Fibroblast of the aortic adventitia (primary cell): ENCODE measurements around the gene NCOA4. TPM values are rescaled to one million over a fixed set of nuclear protein-coding genes. Genes with fewer than 3 reads are reported as not detected.

Experiments used
- DNase-seq: peaks from one replicate; pipeline ENCODE4 v3.0.0-alpha.2; 2010; ENCODE audit warnings: low read depth
- H3K4me3 ChIP-seq: 2 replicates; pipeline ENCODE4 v1.5.1; 2011; ENCODE audit warnings: low read depth, mild to moderate bottlenecking, control low read depth, low read length, moderate library complexity
- total RNA-seq: library from RNA; depleted of rRNA; stranded (reverse); fragments of >200 nt; gene quantifications from 2 replicates; pipeline ENCODE4 v1.2.3, GENCODE V29; 2012; ENCODE audit warnings: low replicate concordance
- TF ChIP-seq, protein P1 (sequence below): IDR thresholded peaks from 2 replicates; pipeline ENCODE4 v1.5.1; 2011; ENCODE audit warnings: mild to moderate bottlenecking, low read length, control low read depth, inconsistent platforms; ENCODE audit not compliant: insufficient read depth

NCOA4 gene
- total RNA-seq, 1 donor: 187 TPM

DNA sequence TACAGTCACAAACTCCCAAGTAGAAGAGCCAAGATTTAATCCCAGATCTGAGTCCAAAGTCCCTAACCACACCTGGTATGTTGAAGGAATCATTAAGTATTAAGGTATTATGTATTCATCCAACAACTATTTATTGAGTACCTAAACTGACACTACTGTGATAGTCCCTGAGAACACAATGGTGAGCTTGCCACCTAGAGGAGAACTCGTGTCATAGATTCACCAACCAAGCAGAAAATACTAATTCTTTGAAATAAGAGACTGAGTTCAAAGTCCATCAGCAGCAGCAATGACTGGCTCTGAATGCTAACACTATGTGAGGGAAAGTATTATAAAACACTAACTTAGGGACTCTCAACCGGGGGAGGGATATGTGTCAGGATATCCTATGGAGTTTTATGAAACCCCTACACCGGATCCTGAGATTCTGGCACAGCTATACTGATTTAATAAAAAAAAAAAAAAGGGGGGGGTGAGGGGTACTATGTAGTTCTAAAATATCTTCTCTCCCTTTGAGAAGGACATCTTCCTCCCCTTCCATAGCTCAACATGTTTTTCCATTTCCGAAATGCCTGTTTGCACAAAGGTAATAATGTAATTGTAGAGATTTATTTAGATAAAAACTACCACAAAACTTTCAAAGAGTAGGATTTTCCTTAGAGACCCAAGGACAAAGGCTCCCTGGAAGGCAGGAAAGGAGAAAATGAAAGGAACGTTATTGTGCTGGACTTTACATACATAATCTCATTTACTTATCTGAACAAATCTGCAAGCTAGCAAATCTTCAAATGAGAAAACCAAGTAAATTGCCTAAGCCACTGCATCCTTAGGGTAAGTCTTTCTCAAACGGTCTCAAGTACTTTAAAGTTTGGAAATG is 1.6 kb downstream of the NCOA4 start:
- DNase-seq: peak; percentile 80
- TF ChIP-seq, protein P1, sequence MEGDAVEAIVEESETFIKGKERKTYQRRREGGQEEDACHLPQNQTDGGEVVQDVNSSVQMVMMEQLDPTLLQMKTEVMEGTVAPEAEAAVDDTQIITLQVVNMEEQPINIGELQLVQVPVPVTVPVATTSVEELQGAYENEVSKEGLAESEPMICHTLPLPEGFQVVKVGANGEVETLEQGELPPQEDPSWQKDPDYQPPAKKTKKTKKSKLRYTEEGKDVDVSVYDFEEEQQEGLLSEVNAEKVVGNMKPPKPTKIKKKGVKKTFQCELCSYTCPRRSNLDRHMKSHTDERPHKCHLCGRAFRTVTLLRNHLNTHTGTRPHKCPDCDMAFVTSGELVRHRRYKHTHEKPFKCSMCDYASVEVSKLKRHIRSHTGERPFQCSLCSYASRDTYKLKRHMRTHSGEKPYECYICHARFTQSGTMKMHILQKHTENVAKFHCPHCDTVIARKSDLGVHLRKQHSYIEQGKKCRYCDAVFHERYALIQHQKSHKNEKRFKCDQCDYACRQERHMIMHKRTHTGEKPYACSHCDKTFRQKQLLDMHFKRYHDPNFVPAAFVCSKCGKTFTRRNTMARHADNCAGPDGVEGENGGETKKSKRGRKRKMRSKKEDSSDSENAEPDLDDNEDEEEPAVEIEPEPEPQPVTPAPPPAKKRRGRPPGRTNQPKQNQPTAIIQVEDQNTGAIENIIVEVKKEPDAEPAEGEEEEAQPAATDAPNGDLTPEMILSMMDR: peak; percentile 76
- peak overlapping the region; percentile 91 for H3K4me3 ChIP-seq

DNA sequence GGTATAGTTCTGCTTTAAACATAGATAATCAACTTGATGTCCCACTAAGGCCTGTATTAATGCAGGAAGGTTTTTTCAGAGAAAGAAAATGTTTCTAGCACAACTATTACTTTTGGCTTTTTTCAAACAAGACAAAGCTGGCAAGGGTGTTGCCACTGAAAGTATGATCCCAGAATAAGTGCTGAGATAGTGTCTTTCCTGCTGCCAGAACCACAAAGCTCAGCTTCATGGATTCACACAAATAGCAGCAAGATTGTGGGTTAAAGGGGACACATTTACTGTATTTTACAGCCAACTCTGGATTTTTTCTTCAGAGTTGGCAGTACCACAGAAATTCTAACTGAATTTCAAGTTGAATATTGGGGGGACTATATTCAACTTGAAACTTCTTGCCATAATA is 4.3 kb downstream of the NCOA4 start:
- TF ChIP-seq, protein P1: no peak
- peak; percentile 44 for DNase-seq
- H3K4me3 ChIP-seq: no peak overlapping the region

DNA sequence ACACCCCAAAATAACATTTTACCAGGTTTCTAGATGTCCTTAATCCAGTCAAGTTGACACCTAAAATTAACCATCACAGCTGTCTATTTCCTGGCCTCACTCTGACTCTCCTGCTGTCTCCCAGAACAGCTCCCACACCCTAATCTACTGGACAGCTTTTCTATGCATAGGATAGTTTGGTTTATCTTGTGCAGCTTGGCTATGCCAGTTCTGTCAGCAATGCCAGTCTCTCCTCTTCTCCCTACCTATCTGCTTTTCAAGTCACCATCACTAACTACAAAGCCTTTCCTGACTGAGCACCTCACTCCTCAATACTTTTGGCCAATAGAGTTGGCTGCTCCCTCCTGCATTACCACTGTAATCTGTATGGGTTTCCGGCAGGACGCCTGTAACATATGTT is 5.0 kb downstream of the NCOA4 start:
- DNase-seq: no peak
- TF ChIP-seq, protein P1: no peak
- no peak overlapping the region for H3K4me3 ChIP-seq

DNA sequence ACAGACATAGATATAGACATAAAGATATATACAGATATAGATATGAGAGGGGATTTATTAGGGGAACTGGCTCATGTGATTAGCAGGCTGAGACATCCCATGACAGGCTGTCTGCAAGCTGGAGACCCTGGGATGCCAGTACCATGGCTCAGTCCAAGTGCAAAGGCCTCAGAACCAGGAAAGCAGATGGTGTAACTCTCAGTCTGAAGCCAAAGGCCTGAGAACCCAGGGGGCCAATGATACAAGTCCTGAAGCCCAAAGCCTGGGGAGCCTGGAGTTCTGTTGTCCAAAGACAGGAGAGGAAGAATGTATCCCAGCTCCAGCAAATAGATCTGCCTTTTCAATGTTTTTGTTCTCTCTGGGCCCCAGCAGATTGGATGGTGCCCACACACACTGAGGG is 5.5 kb downstream of the NCOA4 start:
- TF ChIP-seq, protein P1: no peak
- peak; percentile 35 for DNase-seq
- no peak overlapping the region for H3K4me3 ChIP-seq

DNA sequence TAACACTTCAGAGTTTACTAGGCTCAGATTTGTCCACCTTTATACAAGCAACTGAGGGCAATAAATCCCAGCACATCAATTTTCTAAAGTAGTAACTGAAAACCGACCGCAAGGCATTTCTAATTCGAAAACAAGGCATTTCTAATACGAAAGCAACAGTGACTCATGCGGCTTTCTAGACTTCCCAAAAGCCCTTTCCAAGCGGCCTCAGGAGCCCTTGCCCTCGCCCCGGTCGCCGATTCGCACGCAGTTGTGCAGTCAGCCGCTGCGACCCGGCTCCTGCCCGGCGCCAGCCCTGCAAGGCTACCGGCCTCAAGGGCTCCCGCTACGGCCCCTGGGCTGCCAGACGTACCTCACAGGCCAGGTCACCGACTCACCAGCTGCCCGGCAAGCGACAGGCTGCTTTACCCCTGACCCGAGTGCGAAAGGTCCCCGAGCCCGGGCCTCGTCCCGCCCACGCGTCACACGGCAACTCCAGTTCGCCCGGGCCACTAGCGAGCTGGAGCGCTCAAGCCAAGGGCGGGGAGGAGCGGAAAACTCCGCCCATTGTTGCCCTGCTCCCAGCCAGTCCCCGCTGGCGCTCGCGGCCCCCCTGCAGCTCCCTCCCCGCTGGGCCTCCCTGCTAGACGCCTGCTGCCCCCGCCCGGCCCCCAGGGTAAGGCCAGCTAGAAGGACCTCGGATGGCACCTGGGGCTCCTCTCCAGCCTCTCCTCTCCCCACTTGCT is 7.3 kb downstream of the NCOA4 start:
- peak; percentile 91 for DNase-seq
- H3K4me3 ChIP-seq: peak overlapping the region; percentile 86
- TF ChIP-seq, protein P1: peak; percentile 43

DNA sequence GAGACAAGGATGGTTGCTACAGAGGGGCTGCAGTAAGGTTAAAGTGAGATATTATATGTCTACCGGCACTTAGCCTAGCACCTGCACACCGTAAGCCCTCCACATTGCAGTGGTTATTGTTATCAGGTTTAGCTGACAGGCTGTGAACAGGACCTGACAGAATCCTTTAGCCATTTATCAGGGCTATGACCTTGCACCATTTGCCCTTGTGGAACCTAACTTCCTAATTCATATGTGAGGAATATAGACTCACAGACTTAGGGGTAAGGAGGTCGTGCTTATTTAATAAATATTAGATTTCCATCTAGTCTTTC is 10.1 kb downstream of the NCOA4 start:
- no peak for DNase-seq
- no peak overlapping the region for H3K4me3 ChIP-seq
- TF ChIP-seq, protein P1: no peak
